ENCODE data around the gene FCHO1.
"Not testable (repeated sequence)": the region's sequence is repeated elsewhere in the genome, so short reads cannot be mapped to it uniquely, and the experiment has no call there.

Gene FCHO1

DNA sequence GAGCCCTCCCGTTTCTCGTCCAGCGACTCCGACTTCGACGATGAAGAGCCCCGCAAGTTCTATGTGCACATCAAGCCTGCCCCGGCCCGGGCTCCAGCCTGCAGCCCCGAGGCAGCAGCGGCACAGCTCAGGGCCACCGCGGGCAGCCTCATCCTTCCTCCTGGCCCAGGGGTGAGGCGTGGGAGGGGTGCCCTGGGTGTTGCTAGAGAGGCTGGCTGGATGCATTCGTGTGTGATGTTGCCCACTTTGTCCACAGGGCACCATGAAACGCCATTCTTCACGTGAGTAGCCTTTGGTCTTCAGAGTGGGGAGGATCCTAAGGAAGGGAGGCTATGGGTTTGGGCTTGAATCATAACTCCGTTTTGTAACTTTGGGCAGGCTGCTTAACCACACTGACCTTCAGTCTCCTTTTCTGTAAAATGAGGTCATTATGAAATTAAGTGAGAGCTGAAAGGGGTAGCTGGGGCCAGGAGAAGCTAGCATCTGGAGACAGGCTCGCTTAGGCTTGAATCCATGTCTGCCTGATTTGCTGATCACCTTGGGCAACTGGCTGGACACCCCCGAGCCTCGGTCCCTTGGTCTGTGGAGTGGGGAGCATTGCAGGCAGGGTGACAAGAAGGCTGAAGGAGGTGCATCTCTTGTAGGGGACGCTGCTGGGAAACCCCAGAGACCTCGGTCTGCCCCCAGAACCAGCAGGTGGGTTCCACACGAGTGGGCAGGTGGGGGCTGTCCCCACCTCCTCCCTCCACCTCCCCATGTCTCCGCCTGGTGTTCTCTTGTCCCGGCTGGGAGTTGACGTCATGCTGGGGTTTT lies 24.9 kb downstream of the FCHO1 start:
- Histone ChIP-seq H3K9me3 (ENCODE audit: control insufficient read depth, low read length) (no peaks in the 10 kb centered on the region), H3K4me1 (ENCODE audit: control insufficient read depth, insufficient read depth, low read length, poor library complexity, severe bottlenecking) (no peaks in the 10 kb centered on the region), H3K27me3 (replicated peaks; ENCODE audit: control insufficient read depth, insufficient read depth, low read length, poor library complexity, severe bottlenecking) (no peaks in the 10 kb centered on the region), H3K27ac (ENCODE audit: insufficient read depth, low read length, poor library complexity, severe bottlenecking) (no peak overlapping the region), H3K4me3 (ENCODE audit: insufficient read depth, low read depth, low read length, poor library complexity, severe bottlenecking) (no peak overlapping the region), H3K36me3 (ENCODE audit: control insufficient read depth, insufficient read depth, low read length) (peaks cover 44% of the 10 kb centered on the region)
- no peak for DNase-seq

DNA sequence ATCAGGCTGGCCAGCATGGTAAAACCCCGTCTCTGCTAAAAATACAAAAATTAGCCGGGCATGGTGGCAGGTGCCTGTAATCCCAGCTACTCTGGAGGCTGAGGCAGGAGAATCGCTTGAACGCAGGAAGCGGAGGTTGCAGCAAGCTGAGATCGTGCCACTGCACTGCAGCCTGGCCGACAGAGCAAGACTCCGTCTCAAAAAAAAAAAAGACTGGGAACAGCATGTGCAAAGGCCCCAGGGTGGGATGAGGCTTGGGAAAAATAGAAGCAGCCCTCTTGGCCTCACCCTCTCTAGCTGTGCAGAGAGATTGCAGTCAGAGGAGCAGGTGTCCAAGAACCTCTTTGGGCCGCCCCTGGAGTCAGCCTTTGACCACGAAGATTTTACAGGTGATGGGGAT lies 26.6 kb downstream of the FCHO1 start:
- not testable (repeated sequence) for H3K27me3 ChIP-seq (replicated peaks; ENCODE audit: control insufficient read depth, insufficient read depth, low read length, poor library complexity, severe bottlenecking); H3K4me3 ChIP-seq (ENCODE audit: insufficient read depth, low read depth, low read length, poor library complexity, severe bottlenecking); DNase-seq; H3K27ac ChIP-seq (ENCODE audit: insufficient read depth, low read length, poor library complexity, severe bottlenecking); H3K9me3 ChIP-seq (ENCODE audit: control insufficient read depth, low read length); H3K4me1 ChIP-seq (ENCODE audit: control insufficient read depth, insufficient read depth, low read length, poor library complexity, severe bottlenecking)
- H3K36me3 ChIP-seq (ENCODE audit: control insufficient read depth, insufficient read depth, low read length) = peaks cover 43% of the 10 kb centered on the region

DNA sequence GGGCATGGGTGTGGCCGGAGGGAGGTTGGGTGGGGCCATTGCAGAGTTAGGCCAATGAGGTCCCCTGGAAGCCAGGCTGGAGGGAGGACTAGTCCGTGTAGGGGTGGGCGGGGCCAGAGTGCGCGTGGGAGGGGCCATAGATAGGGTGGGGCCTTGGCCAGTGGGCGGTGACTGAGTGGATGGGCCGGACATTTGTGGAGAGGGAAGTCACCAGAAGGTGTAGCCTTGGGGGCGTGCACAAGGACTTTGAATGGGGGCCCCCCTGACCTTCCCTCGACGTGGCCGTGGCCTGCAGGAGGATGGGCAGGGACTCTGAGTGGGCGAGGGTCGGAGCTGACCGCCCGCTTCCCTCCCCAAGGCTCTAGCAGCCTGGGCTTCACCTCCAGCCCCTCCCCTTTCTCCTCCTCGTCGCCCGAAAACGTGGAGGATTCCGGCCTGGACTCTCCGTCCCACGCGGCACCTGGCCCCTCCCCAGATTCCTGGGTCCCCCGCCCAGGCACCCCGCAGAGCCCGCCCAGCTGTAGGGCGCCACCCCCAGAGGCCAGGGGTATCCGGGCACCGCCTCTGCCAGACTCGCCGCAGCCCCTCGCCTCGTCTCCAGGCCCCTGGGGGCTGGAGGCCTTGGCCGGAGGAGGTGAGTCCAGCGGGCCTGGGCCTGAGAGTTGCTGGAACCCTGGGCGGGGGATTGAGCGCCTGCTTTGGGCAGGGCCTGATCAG lies 27.1 kb downstream of the FCHO1 start:
- Histone ChIP-seq H3K36me3 (ENCODE audit: control insufficient read depth, insufficient read depth, low read length) (peaks cover 39% of the 10 kb centered on the region), H3K4me3 (ENCODE audit: insufficient read depth, low read depth, low read length, poor library complexity, severe bottlenecking) (no peak overlapping the region), H3K9me3 (ENCODE audit: control insufficient read depth, low read length) (no peaks in the 10 kb centered on the region), H3K27ac (ENCODE audit: insufficient read depth, low read length, poor library complexity, severe bottlenecking) (peak overlapping the region; percentile 25), H3K27me3 (replicated peaks; ENCODE audit: control insufficient read depth, insufficient read depth, low read length, poor library complexity, severe bottlenecking) (no peaks in the 10 kb centered on the region), H3K4me1 (ENCODE audit: control insufficient read depth, insufficient read depth, low read length, poor library complexity, severe bottlenecking) (no peaks in the 10 kb centered on the region)
- no peak for DNase-seq

DNA sequence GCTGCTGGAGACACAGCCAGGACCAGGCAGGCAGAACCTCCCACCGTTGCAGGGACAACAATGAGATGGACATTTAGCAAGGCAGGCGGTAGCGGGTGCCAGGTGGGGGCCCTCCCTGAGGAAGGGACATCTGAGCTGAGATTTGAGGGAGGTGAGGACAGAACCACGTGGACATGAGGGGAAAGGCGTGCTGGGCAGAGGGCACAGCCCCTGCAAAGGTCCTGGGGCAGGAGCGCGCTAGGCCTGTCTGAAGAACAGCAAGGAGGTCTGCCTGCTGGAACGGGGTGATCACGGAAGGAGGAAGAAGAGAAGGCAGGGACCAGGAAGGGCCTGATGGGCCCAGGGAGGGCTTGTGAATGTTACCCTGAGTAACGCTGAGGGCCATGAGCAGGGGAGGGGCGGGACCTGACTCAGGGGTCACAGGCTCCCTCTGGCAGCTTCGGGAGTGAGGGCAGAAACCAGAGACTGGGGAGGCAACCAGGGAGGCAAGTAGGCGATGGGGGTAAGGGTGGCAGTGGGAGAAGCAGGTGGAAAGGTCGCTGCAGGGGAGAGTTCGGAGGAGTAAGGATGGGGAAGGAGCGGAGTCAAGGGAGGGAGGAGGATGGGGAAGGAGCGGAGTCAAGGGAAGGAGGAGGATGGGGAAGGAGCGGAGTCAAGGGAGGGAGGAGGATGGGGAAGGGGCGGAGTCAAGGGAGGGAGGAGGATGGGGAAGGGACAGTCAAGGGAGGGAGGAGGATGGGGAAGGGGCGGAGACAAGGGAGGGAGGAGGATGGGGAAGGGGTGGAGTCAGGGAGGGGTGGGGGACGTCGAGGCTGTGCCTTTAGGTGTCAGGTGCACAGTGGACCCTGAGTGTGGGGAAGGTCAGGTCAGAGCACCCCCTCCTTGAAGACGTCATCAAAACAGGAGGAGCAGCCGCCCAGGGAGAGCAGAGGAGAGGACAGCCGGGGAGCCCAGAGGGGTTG lies 28.0 kb downstream of the FCHO1 start:
- H3K4me3 ChIP-seq (ENCODE audit: insufficient read depth, low read depth, low read length, poor library complexity, severe bottlenecking) = no peak overlapping the region
- no peaks in the 10 kb centered on the region for H3K9me3 ChIP-seq (ENCODE audit: control insufficient read depth, low read length)
- no peak for DNase-seq
- peak overlapping the region; percentile 25 for H3K27ac ChIP-seq (ENCODE audit: insufficient read depth, low read length, poor library complexity, severe bottlenecking)
- H3K4me1 ChIP-seq (ENCODE audit: control insufficient read depth, insufficient read depth, low read length, poor library complexity, severe bottlenecking) = peaks cover 6% of the 10 kb centered on the region
- peaks cover 43% of the 10 kb centered on the region for H3K36me3 ChIP-seq (ENCODE audit: control insufficient read depth, insufficient read depth, low read length)
- no peaks in the 10 kb centered on the region for H3K27me3 ChIP-seq (replicated peaks; ENCODE audit: control insufficient read depth, insufficient read depth, low read length, poor library complexity, severe bottlenecking)

DNA sequence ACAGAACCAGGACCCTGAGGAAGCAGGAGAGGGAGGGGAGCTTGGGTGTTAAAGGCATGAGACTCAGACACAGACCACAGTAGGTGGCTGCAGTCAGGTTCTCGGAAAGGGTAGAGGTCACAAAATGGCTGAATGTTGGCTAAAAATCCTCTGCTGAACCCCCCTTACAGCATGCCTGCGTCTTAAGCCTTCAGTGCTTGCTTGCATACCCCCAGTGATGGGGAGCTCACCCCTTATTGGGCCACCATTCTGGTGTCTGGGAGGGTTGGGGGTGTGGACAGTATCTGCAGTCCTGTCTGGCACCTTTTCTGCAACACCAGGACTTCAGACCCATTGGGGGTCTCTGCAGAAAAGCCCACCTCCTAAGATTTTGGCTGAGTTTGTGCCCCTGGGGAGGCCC lies 29.5 kb downstream of the FCHO1 start:
- Histone ChIP-seq H3K4me3 (ENCODE audit: insufficient read depth, low read depth, low read length, poor library complexity, severe bottlenecking) (no peak overlapping the region), H3K27me3 (replicated peaks; ENCODE audit: control insufficient read depth, insufficient read depth, low read length, poor library complexity, severe bottlenecking) (no peaks in the 10 kb centered on the region), H3K36me3 (ENCODE audit: control insufficient read depth, insufficient read depth, low read length) (peaks cover 35% of the 10 kb centered on the region), H3K4me1 (ENCODE audit: control insufficient read depth, insufficient read depth, low read length, poor library complexity, severe bottlenecking) (peaks cover 7% of the 10 kb centered on the region), H3K27ac (ENCODE audit: insufficient read depth, low read length, poor library complexity, severe bottlenecking) (no peak overlapping the region), H3K9me3 (ENCODE audit: control insufficient read depth, low read length) (no peaks in the 10 kb centered on the region)
- no peak for DNase-seq

DNA sequence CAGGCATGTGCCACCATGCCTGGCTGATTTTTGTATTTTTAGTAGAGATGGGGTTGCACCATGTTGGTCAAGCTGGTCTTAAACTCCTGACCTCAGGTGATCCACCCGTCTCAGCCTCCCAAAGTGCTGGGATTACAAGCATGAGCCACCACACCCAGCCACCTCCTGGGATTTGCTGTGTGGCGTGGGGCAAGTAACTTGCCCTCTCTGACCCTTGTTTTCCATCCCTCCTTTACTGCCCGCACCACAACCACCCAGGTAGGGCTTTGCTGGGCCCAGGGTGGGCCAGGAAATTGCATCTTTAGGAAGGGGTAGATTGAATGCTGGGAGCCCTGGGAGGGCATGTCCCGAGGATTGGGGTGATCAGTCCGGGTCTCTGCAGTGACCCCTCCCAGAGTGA lies 32.4 kb downstream of the FCHO1 start:
- H3K4me1 ChIP-seq (ENCODE audit: control insufficient read depth, insufficient read depth, low read length, poor library complexity, severe bottlenecking); H3K27ac ChIP-seq (ENCODE audit: insufficient read depth, low read length, poor library complexity, severe bottlenecking); DNase-seq; H3K9me3 ChIP-seq (ENCODE audit: control insufficient read depth, low read length); H3K27me3 ChIP-seq (replicated peaks; ENCODE audit: control insufficient read depth, insufficient read depth, low read length, poor library complexity, severe bottlenecking); H3K4me3 ChIP-seq (ENCODE audit: insufficient read depth, low read depth, low read length, poor library complexity, severe bottlenecking): not testable (repeated sequence)
- peaks cover 43% of the 10 kb centered on the region for H3K36me3 ChIP-seq (ENCODE audit: control insufficient read depth, insufficient read depth, low read length)

DNA sequence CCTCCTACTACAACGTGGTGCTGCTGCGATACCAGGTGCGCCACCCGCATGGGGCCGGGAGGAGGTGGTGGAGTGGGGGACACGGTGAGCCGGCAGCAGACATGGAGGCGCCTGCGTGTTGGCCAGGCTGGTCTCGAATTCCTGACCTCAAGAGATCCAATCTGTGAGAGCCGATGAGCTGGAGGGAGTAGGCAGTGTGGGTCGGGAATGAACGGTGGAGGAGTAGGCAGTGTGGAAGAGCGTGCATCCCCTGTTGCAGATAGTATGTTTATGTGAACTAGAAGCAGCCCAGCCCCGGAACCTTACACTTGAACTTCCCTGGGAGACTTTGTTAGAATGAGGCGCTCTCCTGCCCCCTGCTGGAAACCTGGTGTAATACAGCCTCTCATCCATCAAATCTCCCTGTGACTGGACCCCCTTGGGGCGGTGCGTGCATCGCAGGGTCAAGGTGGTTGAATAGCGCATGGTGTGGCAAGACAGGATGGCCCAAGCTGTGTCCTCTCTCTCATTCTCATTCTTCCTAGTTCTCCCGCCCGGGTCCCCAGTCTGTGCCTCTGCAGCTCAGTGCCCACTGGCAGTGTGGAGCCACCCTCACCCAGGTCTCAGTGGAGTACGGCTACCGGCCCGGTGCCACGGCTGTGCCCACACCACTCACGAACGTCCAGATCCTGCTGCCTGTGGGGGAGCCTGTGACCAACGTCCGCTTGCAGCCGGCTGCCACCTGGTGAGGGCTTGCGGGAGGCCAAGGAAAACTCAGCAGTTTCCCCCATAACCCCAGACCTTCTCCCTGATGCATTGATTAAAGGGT lies 33.1 kb downstream of the FCHO1 start:
- DNase-seq = peak; percentile 41 to 57 (median 46)
- Histone ChIP-seq H3K9me3 (ENCODE audit: control insufficient read depth, low read length) (no peaks in the 10 kb centered on the region), H3K36me3 (ENCODE audit: control insufficient read depth, insufficient read depth, low read length) (peaks cover 44% of the 10 kb centered on the region), H3K4me3 (ENCODE audit: insufficient read depth, low read depth, low read length, poor library complexity, severe bottlenecking) (no peak overlapping the region), H3K27me3 (replicated peaks; ENCODE audit: control insufficient read depth, insufficient read depth, low read length, poor library complexity, severe bottlenecking) (no peaks in the 10 kb centered on the region), H3K27ac (ENCODE audit: insufficient read depth, low read length, poor library complexity, severe bottlenecking) (no peak overlapping the region), H3K4me1 (ENCODE audit: control insufficient read depth, insufficient read depth, low read length, poor library complexity, severe bottlenecking) (peaks cover 7% of the 10 kb centered on the region)

DNA sequence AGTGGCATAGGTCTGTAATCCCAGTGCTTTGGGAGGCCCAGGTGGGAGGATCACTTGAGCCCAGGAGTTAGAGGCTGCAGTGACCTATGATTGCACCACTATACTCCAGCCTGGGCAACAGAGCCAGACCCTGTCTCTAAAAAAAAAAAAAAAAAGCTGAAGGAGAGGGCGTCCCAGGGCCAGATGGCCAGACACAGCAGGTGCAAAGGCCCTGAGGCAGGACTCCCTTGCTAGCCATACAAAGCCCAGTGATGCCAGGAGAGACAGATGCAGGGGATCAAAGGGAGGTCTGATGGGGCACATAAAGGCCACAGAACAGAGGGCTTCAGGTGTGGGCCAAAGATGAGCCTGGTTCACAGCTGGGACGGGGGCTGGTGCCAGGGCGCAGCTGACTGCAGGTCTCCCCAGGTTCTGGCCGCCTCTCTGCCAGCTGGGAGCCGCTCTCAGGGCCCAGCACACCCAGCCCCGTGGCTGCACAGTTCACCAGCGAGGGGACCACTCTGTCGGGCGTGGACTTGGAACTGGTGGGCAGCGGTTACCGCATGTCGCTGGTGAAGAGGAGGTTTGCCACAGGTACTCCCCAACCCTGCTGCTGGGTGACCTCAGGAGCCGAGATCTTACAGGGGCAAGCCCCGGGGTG lies 36.1 kb downstream of the FCHO1 start:
- H3K9me3 ChIP-seq (ENCODE audit: control insufficient read depth, low read length) = no peaks in the 10 kb centered on the region
- peaks cover 16% of the 10 kb centered on the region for H3K4me1 ChIP-seq (ENCODE audit: control insufficient read depth, insufficient read depth, low read length, poor library complexity, severe bottlenecking)
- DNase-seq = no peak
- H3K36me3 ChIP-seq (ENCODE audit: control insufficient read depth, insufficient read depth, low read length) = peaks cover 40% of the 10 kb centered on the region
- no peak overlapping the region for H3K27ac ChIP-seq (ENCODE audit: insufficient read depth, low read length, poor library complexity, severe bottlenecking)
- no peaks in the 10 kb centered on the region for H3K27me3 ChIP-seq (replicated peaks; ENCODE audit: control insufficient read depth, insufficient read depth, low read length, poor library complexity, severe bottlenecking)
- no peak overlapping the region for H3K4me3 ChIP-seq (ENCODE audit: insufficient read depth, low read depth, low read length, poor library complexity, severe bottlenecking)

DNA sequence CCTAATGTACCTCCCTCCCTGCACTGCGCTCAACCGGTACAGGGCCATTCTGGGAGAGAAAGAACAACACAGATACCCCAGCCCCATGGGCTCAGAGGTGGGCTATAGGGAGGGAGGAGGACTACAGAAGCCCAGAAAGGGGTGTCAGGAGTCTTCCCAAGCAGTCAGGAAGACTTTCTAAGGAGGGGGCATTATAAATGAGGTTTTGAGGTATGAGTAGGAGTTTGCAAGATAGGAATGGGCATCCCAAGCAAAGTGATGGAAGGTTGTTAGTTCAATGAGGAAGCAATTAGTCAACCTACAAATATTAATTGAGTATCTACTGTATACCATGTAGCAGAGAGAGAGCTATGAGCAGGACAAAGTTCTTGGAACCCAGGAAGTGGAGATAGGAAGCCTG lies 37.4 kb downstream of the FCHO1 start:
- Histone ChIP-seq H3K27ac (ENCODE audit: insufficient read depth, low read length, poor library complexity, severe bottlenecking) (no peak overlapping the region), H3K27me3 (replicated peaks; ENCODE audit: control insufficient read depth, insufficient read depth, low read length, poor library complexity, severe bottlenecking) (no peaks in the 10 kb centered on the region), H3K4me1 (ENCODE audit: control insufficient read depth, insufficient read depth, low read length, poor library complexity, severe bottlenecking) (peaks cover 16% of the 10 kb centered on the region), H3K9me3 (ENCODE audit: control insufficient read depth, low read length) (no peaks in the 10 kb centered on the region), H3K36me3 (ENCODE audit: control insufficient read depth, insufficient read depth, low read length) (peaks cover 33% of the 10 kb centered on the region), H3K4me3 (ENCODE audit: insufficient read depth, low read depth, low read length, poor library complexity, severe bottlenecking) (no peak overlapping the region)
- no peak for DNase-seq
